HepG2 (cell line): ENCODE results near the gene FAH.

Experiments used
- FOXJ3 ChIP-seq: sonication (generic); formaldehyde crosslinking; IDR thresholded peaks from 2 replicates; pipeline ENCODE4 v1.4.0; 2020; ENCODE audit warnings: missing genetic modification reagents, mild to moderate bottlenecking, borderline replicate concordance
- GABPA ChIP-seq, 2 experiments: IDR thresholded peaks; 2 replicates each; pipeline ENCODE4 v1.6.1; 2011 to 2016; ENCODE audit warnings: low read depth in 2 of 2, low read length in 1 of 2, missing biosample characterization in 1 of 2, missing genetic modification characterization in 1 of 2
- IRF2 ChIP-seq: IDR thresholded peaks from 2 replicates; pipeline ENCODE4 v1.6.1; 2018; ENCODE audit warnings: missing genetic modification reagents, missing compliant biosample characterization
- MTF2 ChIP-seq: sonication (generic); formaldehyde crosslinking; IDR thresholded peaks from 2 replicates; pipeline ENCODE4 v1.5.0; 2020; ENCODE audit warnings: missing genetic modification reagents, borderline replicate concordance
- NFE2 ChIP-seq: sonication (generic); formaldehyde crosslinking; IDR thresholded peaks from 2 replicates; pipeline ENCODE4 v1.4.0; 2020; ENCODE audit warnings: missing genetic modification reagents
- RBM22 ChIP-seq: fragments of 200-400 bp; formaldehyde crosslinking; optimal IDR thresholded peaks from 2 replicates; pipeline ENCODE3; 2017; ENCODE audit warnings: mild to moderate bottlenecking, low read length, moderate library complexity
- ZFP36L2 ChIP-seq: sonication (generic); formaldehyde crosslinking; IDR thresholded peaks from 2 replicates; pipeline ENCODE4 v1.4.0; 2020; ENCODE audit warnings: missing genetic modification reagents
- ZKSCAN1 ChIP-seq: fragments of 150-350 bp; IDR thresholded peaks from 2 replicates; pipeline ENCODE4 v1.6.1; 2014; ENCODE audit warnings: low read length
- ZNF609 ChIP-seq: sonication (generic); formaldehyde crosslinking; IDR thresholded peaks from 2 replicates; pipeline ENCODE4 v1.4.0; 2020; ENCODE audit warnings: mild to moderate bottlenecking, missing genetic modification reagents, borderline replicate concordance
- TF ChIP-seq, protein P1 (sequence below): sonication (generic); formaldehyde crosslinking; IDR thresholded peaks from 2 replicates; pipeline ENCODE4 v1.5.0; 2020; ENCODE audit warnings: mild to moderate bottlenecking, missing genetic modification reagents, moderate library complexity
- TF ChIP-seq, protein P2 (sequence below): sonication (generic); formaldehyde crosslinking; IDR thresholded peaks from 2 replicates; pipeline ENCODE4 v1.8.1; 2022; ENCODE audit warnings: mild to moderate bottlenecking, missing genetic modification reagents

- no peak for TF ChIP-seq ZKSCAN1
- no peak for TF ChIP-seq MTF2
- no peak for TF ChIP-seq NFE2
- TF ChIP-seq FOXJ3, result no peak
- TF ChIP-seq GABPA (IDR thresholded peaks at IDR 0.05; ENCODE audit: low read depth, low read length), result no peak
- TF ChIP-seq GABPA (CRISPR knock-in tag; IDR thresholded peaks at IDR 0.05; ENCODE audit: low read depth), result no peak
- TF ChIP-seq ZFP36L2 (CRISPR knock-in tag), result no peak
- no peak for TF ChIP-seq RBM22
- TF ChIP-seq, protein P1, sequence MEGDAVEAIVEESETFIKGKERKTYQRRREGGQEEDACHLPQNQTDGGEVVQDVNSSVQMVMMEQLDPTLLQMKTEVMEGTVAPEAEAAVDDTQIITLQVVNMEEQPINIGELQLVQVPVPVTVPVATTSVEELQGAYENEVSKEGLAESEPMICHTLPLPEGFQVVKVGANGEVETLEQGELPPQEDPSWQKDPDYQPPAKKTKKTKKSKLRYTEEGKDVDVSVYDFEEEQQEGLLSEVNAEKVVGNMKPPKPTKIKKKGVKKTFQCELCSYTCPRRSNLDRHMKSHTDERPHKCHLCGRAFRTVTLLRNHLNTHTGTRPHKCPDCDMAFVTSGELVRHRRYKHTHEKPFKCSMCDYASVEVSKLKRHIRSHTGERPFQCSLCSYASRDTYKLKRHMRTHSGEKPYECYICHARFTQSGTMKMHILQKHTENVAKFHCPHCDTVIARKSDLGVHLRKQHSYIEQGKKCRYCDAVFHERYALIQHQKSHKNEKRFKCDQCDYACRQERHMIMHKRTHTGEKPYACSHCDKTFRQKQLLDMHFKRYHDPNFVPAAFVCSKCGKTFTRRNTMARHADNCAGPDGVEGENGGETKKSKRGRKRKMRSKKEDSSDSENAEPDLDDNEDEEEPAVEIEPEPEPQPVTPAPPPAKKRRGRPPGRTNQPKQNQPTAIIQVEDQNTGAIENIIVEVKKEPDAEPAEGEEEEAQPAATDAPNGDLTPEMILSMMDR (CRISPR knock-in tag), result peak; percentile 31; the same call in 1 of the 2 replicates
- TF ChIP-seq IRF2 (CRISPR knock-in tag), result peak; percentile 15; the same call in 1 of the 2 replicates
- TF ChIP-seq ZNF609 (CRISPR knock-in tag), result peak; percentile 60; the same call in 1 of the 2 replicates
- TF ChIP-seq, protein P2, sequence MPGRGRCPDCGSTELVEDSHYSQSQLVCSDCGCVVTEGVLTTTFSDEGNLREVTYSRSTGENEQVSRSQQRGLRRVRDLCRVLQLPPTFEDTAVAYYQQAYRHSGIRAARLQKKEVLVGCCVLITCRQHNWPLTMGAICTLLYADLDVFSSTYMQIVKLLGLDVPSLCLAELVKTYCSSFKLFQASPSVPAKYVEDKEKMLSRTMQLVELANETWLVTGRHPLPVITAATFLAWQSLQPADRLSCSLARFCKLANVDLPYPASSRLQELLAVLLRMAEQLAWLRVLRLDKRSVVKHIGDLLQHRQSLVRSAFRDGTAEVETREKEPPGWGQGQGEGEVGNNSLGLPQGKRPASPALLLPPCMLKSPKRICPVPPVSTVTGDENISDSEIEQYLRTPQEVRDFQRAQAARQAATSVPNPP (CRISPR knock-in tag), result no peak
Measured at GRCh38 chr15:80171787-80172186, 19.0 kb downstream of the FAH start.
